Astrocyte of the spinal cord (primary cell): ENCODE measurements around the gene BTBD16.

Experiments used
- DNase-seq: peaks from one replicate; pipeline ENCODE4 v3.0.0; 2011; ENCODE audit warnings: low read depth, low spot score
- H3K4me3 ChIP-seq: 2 replicates; pipeline ENCODE4 v1.5.1; 2011; ENCODE audit warnings: low read depth, mild to moderate bottlenecking, low read length, moderate library complexity
- CTCF ChIP-seq: IDR thresholded peaks from 2 replicates; pipeline ENCODE4 v1.5.1; 2012; ENCODE audit warnings: low read depth, mild to moderate bottlenecking, low read length, inconsistent platforms
- in situ Hi-C: cut with HindIII; loops from 2 replicates; pipeline ENCODE4 v1.10.0; 2017; ENCODE audit warnings: low sequenced_read_pairs

The BTBD16 gene

GRCh38 chr10:122331615-122332446 lies 60.7 kb downstream of the BTBD16 start:
- DNase-seq, result peak; percentile 22
- no peak for TF ChIP-seq CTCF
- in situ Hi-C loops, result no loop called here
- H3K4me3 ChIP-seq, result no peak overlapping the region

GRCh38 chr10:122333037-122333436 lies 61.9 kb downstream of the BTBD16 start:
- DNase-seq, result no peak
- no peak overlapping the region for H3K4me3 ChIP-seq
- TF ChIP-seq CTCF, result no peak
- in situ Hi-C loops, result no loop called here

GRCh38 chr10:122336332-122336731 lies 65.2 kb downstream of the BTBD16 start:
- in situ Hi-C loops, result no loop called here
- no peak overlapping the region for H3K4me3 ChIP-seq
- TF ChIP-seq CTCF, result no peak
- DNase-seq, result no peak

GRCh38 chr10:122336961-122337360 lies 65.9 kb downstream of the BTBD16 start:
- in situ Hi-C loops, result no loop called here
- DNase-seq, result no peak
- H3K4me3 ChIP-seq, result no peak overlapping the region
- TF ChIP-seq CTCF, result no peak

- no peak for DNase-seq
- H3K4me3 ChIP-seq, result no peak overlapping the region
- TF ChIP-seq CTCF, result no peak
- in situ Hi-C loops, result no loop called here
Measured at GRCh38 chr10:122338609-122339441, 67.7 kb downstream of the BTBD16 start.

GRCh38 chr10:122341141-122341810 lies 70.2 kb downstream of the BTBD16 start:
- no peak for DNase-seq
- no peak overlapping the region for H3K4me3 ChIP-seq
- in situ Hi-C loops, result no loop called here
- no peak for TF ChIP-seq CTCF
